GM21529 (cell line): ENCODE data around the gene C12orf57.

Experiments
- ATAC-seq: cut with Tn5 transposase; IDR thresholded peaks from one replicate; pipeline ENCODE4 v1.9.1; 2021; ENCODE audit not compliant: unreplicated experiment

C12orf57 gene

GRCh38 chr12:6952121-6952862 is 8.5 kb downstream of the C12orf57 start:
- no peak for ATAC-seq

GRCh38 chr12:6952863-6953441 is 9.1 kb downstream of the C12orf57 start:
- ATAC-seq, result no peak

GRCh38 chr12:6953442-6954315 is 9.9 kb downstream of the C12orf57 start:
- ATAC-seq, result peak; percentile 44

GRCh38 chr12:6954316-6955107 is 10.7 kb downstream of the C12orf57 start:
- no peak for ATAC-seq

GRCh38 chr12:6955108-6956020 is 11.5 kb downstream of the C12orf57 start:
- ATAC-seq, result no peak

GRCh38 chr12:6956021-6956727 is 12.4 kb downstream of the C12orf57 start:
- ATAC-seq, result no peak

GRCh38 chr12:6957151-6957701 is 13.4 kb downstream of the C12orf57 start:
- no peak for ATAC-seq

- ATAC-seq, result no peak
Observed at GRCh38 chr12:6957741-6958608, 14.2 kb downstream of the C12orf57 start.

- no peak for ATAC-seq
Observed at GRCh38 chr12:6958609-6959057, 14.8 kb downstream of the C12orf57 start.

- ATAC-seq, result peak; percentile 46
Observed at GRCh38 chr12:6959058-6959804, 15.4 kb downstream of the C12orf57 start.

- ATAC-seq, result no peak
Observed at GRCh38 chr12:6959805-6960592, 16.2 kb downstream of the C12orf57 start.

- ATAC-seq, result peak; percentile 26
Observed at GRCh38 chr12:6960593-6961277, 16.9 kb downstream of the C12orf57 start.

- ATAC-seq, result peak; percentile 4
Observed at GRCh38 chr12:6961278-6961694, 17.5 kb downstream of the C12orf57 start.

- peak; percentile 18 for ATAC-seq
Observed at GRCh38 chr12:6961695-6962284, 18.0 kb downstream of the C12orf57 start.

- ATAC-seq, result no peak
Observed at GRCh38 chr12:6962285-6963015, 18.6 kb downstream of the C12orf57 start.
